MG63 (cell line): ENCODE measurements around the gene CLDN3. TPM values are rescaled to one million over a fixed set of nuclear protein-coding genes. Genes with fewer than 3 reads are reported as not detected.

Source experiments
- DNase-seq: peaks from one replicate; pipeline ENCODE4 v3.0.0-alpha.2; 2020
- H3K27me3 ChIP-seq: fragments of 250-450 bp; sonication (Bioruptor Pico); 2 replicates; pipeline ENCODE4 v1.5.1; 2020; ENCODE audit warnings: mild to moderate bottlenecking, moderate library complexity
- H3K36me3 ChIP-seq: fragments of 250-450 bp; sonication (Bioruptor Pico); 2 replicates; pipeline ENCODE4 v1.5.1; 2020; ENCODE audit warnings: mild to moderate bottlenecking, moderate library complexity
- H3K4me3 ChIP-seq: fragments of 250-450 bp; sonication (Bioruptor Pico); 2 replicates; pipeline ENCODE4 v1.5.1; 2020; ENCODE audit warnings: mild to moderate bottlenecking, moderate library complexity
- H3K9me3 ChIP-seq: fragments of 250-450 bp; sonication (Bioruptor Pico); 2 replicates; pipeline ENCODE4 v1.5.1; 2020; ENCODE audit warnings: mild to moderate bottlenecking, moderate library complexity
- total RNA-seq: library from RNA; depleted of rRNA; stranded (reverse); fragments of >200 nt; shearing (Covaris generic); gene quantifications from 2 replicates; pipeline ENCODE4 v1.2.3, GENCODE V29; 2014; ENCODE audit warnings: low replicate concordance

The CLDN3 gene
- total RNA-seq, 1 experiment from 2014 or later = not detected

GRCh38 chr7:73742753-73743641, 27.1 kb downstream of the CLDN3 start:
- no peaks in the 10 kb centered on the region for H3K27me3 ChIP-seq
- H3K36me3 ChIP-seq = no peaks in the 10 kb centered on the region
- DNase-seq = no peak
- H3K4me3 ChIP-seq = no peak overlapping the region
- H3K9me3 ChIP-seq = no peaks in the 10 kb centered on the region

DNA sequence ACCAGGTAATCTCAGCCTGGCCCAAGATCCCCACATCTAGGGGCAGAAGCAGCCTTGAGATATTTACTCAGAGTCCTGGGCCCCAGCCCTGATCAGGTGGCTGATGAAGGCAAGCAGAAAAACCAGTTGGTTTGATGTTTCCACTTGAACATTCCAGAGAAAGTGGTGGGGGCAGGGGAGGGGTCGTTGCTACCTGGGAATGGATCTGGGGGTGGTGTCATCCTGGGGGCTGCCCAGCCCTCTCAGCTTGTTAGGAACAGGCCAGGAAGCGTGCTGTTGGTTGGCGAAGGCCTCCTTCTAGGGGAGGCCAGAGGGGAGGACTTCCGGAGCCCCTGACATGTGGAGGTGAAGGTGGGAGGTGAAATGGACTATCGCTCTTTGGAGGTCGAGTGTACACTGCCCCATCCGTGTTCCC, 27.7 kb downstream of the CLDN3 start:
- Histone ChIP-seq H3K36me3 (no peaks in the 10 kb centered on the region; the same call in 1 of the 2 replicates), H3K27me3 (no peaks in the 10 kb centered on the region), H3K9me3 (no peaks in the 10 kb centered on the region), H3K4me3 (no peak overlapping the region)
- no peak for DNase-seq

DNA sequence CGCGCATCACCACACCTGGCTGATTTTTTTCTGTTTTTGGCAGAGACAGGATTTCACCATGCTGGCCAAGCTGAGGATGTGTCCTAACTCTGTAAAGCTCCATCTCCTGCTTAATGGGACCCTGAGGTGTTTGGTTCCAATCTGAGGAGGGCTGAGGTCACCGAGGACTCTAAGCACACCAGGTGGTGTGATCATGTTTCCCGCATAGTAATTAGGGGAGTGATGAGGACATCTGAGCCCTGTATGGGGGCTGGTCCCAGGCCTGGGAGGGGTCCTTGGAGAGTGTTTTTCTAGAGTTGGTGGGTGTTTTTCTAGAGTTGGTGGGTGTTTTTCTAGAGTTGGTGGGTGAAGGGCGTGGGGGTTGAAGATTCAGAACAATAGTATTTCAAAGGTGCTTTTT, 28.5 kb downstream of the CLDN3 start:
- no peak for DNase-seq
- Histone ChIP-seq H3K36me3 (peaks cover 3% of the 10 kb centered on the region; the same call in 1 of the 2 replicates), H3K27me3 (no peaks in the 10 kb centered on the region), H3K4me3 (no peak overlapping the region), H3K9me3 (no peaks in the 10 kb centered on the region)

DNA sequence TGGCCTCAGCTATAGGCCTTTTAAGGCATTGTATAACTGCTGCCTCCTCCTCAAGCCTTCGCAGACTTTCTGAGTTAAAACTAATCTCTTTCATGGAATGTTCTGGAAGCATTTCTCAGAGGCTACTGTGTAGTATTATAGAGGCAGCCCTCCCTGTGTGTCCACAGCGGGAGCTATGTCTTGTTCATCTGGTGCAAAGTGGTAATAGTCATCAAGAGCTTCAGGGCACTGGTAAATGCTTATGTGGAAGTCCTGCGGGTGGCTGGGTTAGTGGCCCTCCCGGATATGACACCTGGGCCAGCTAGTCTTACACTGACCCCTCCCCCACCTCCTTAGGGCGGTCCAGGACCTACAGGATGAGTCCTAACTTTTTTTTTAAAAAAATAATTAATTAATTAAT, 29.3 kb downstream of the CLDN3 start:
- peaks cover 3% of the 10 kb centered on the region; the same call in 1 of the 2 replicates for H3K36me3 ChIP-seq
- H3K27me3 ChIP-seq = no peaks in the 10 kb centered on the region
- H3K4me3 ChIP-seq = no peak overlapping the region
- DNase-seq = no peak
- no peaks in the 10 kb centered on the region for H3K9me3 ChIP-seq

GRCh38 chr7:73740212-73740611, 29.9 kb downstream of the CLDN3 start:
- H3K4me3 ChIP-seq = no peak overlapping the region
- peaks cover 3% of the 10 kb centered on the region; the same call in 1 of the 2 replicates for H3K36me3 ChIP-seq
- H3K9me3 ChIP-seq = no peaks in the 10 kb centered on the region
- no peaks in the 10 kb centered on the region for H3K27me3 ChIP-seq
- DNase-seq = no peak

GRCh38 chr7:73739387-73739767, 30.7 kb downstream of the CLDN3 start:
- no peaks in the 10 kb centered on the region for H3K9me3 ChIP-seq
- H3K36me3 ChIP-seq = peaks cover 3% of the 10 kb centered on the region; the same call in 1 of the 2 replicates
- DNase-seq = peak; percentile 4
- no peaks in the 10 kb centered on the region for H3K27me3 ChIP-seq
- peak overlapping the region; percentile 67 for H3K4me3 ChIP-seq

DNA sequence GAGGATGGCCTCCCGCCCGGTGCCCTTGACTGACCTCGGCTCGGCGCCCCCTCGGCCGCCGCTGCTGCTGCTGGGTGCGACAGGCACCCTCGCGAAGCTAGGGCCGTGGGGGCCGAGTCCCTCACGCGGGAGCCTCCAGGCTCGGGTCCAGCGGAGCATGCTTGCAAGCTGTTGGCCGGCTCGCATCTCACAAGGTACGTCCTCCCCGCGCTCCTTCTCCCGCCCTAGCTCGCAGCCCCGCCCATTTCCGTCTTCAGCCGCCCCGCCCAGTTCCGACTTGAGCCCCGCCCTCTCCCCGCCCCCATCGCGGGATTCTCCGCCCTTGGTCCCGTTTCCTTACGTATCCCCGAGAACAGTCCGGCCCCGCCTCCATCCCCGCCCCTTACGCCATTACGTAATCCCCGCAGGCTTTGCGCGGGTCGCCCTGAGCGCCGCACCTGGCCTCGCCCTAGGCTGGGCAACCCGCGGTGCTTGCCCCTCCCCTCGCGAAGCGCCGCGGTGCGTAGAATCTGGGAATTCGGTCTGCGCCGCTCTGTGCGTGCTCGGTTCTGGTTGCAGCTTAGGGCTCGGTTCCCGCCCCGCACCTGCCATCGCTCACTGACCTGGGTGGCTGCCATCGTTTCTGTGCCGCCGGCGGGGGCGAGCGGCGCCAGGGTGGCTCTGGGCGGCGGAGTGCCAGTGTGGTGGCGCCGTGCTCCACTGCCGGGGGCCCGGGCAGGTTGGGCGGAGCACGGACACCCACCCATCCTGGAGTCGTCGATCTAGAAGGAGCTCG, 31.3 kb downstream of the CLDN3 start, which contains the start of gene ABHD11:
TSS of gene ABHD11 (minus strand) at position 191 of the 775 bp plus-strand sequence. CDS start at position 159, 32 bp downstream.
- peaks cover 3% of the 10 kb centered on the region; the same call in 1 of the 2 replicates for H3K36me3 ChIP-seq
- H3K9me3 ChIP-seq = no peaks in the 10 kb centered on the region
- no peaks in the 10 kb centered on the region for H3K27me3 ChIP-seq
- peak within 1 kb of the TSS; percentile 67 for H3K4me3 ChIP-seq
- peak; percentile 87 for DNase-seq

DNA sequence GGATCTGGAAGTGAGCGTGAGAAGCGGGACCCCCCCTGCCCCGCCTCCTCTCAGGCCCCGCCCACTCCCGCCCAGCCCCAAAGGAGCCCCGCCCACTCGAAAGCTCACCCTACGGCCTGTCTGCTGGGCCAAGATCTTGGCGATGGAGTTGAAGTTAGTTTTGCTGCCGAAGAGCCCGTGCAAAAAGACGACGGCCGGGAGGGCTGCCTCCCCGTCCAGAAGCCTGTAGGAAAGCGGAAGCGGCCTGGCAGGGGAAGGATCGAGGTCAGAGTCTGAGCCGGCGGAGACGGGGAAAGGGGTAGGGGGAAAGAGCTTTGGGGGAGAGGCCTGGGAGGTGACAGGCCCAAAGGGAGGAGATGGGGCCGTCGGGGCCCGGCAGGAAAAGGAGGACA, 31.9 kb downstream of the CLDN3 start:
- H3K4me3 ChIP-seq = peak overlapping the region; percentile 67
- H3K9me3 ChIP-seq = no peaks in the 10 kb centered on the region
- H3K36me3 ChIP-seq = peaks cover 3% of the 10 kb centered on the region; the same call in 1 of the 2 replicates
- no peaks in the 10 kb centered on the region for H3K27me3 ChIP-seq
- peak; percentile 42 for DNase-seq

DNA sequence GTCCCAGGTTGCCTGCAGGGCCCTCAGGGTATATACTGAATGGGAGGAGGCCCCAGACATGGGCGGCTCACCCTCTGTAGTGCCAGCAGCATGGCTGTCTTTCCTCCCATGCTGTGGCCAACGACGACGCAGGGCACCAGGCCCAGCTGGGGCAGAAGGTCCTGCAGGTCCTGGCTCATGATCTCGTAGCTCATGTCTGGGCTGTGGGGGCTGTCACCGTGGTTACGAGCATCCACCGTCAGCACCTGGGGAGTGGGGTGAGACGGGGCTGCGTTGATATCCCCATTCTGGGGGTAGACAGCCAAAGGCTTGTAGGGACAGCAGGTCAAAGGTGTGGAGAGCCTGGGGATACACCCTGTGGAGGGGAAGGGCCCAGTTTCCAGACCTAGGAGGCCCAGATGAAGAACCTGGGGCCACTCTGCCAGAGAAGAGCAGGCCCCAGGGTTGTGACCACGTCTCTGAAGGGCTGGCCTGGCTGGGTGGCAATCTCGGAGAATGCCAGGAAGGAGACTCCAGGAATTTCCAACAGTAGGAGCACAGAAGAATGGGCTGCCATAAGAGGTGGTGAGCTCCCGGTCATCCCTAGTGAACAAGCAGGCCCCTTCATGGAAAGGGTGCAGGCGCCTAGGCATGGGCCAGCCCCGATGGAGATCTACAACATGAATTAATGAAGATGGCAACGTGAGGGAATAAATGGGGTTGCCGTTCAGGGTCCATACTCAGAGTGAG, 32.4 kb downstream of the CLDN3 start:
- peak overlapping the region; percentile 67 for H3K4me3 ChIP-seq
- H3K9me3 ChIP-seq = no peaks in the 10 kb centered on the region
- H3K36me3 ChIP-seq = peaks cover 3% of the 10 kb centered on the region; the same call in 1 of the 2 replicates
- DNase-seq = no peak
- no peaks in the 10 kb centered on the region for H3K27me3 ChIP-seq

- Histone ChIP-seq H3K4me3 (no peak overlapping the region), H3K9me3 (no peaks in the 10 kb centered on the region), H3K27me3 (no peaks in the 10 kb centered on the region), H3K36me3 (peaks cover 3% of the 10 kb centered on the region; the same call in 1 of the 2 replicates)
- no peak for DNase-seq
These were observed 33.2 kb downstream of the CLDN3 start for GRCh38 chr7:73736885-73737284.

- Histone ChIP-seq H3K9me3 (no peaks in the 10 kb centered on the region), H3K4me3 (no peak overlapping the region), H3K36me3 (peaks cover 3% of the 10 kb centered on the region; the same call in 1 of the 2 replicates), H3K27me3 (no peaks in the 10 kb centered on the region)
- no peak for DNase-seq
These were observed 34.6 kb downstream of the CLDN3 start for GRCh38 chr7:73735528-73735905.

- peaks cover 3% of the 10 kb centered on the region; the same call in 1 of the 2 replicates for H3K36me3 ChIP-seq
- no peaks in the 10 kb centered on the region for H3K9me3 ChIP-seq
- H3K27me3 ChIP-seq = no peaks in the 10 kb centered on the region
- DNase-seq = peak; percentile 60
- no peak overlapping the region for H3K4me3 ChIP-seq
These were observed 35.2 kb downstream of the CLDN3 start for GRCh38 chr7:73734619-73735527.

DNA sequence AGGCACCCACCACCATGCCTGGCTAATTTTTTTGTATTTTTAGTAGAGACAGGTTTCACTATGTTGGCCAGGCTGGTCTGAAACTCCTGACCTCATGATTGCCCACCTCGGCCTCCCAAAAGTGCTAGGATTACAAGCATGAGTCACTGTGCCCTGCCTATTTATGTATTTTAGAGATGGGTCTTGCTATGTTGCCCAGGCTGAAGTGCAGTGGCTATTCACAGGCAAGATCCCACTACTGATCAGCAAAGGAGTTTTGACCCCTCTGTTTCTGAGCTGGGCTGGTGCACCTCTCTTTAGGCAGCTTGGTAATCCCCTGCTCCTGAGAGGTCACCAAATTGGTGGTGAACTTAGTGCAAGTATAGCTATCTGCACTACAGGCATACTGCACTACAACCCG, 37.7 kb downstream of the CLDN3 start:
- Histone ChIP-seq H3K27me3 (no peaks in the 10 kb centered on the region), H3K9me3 (no peaks in the 10 kb centered on the region), H3K36me3 (peaks cover 3% of the 10 kb centered on the region; the same call in 1 of the 2 replicates), H3K4me3 (no peak overlapping the region)
- no peak for DNase-seq

DNA sequence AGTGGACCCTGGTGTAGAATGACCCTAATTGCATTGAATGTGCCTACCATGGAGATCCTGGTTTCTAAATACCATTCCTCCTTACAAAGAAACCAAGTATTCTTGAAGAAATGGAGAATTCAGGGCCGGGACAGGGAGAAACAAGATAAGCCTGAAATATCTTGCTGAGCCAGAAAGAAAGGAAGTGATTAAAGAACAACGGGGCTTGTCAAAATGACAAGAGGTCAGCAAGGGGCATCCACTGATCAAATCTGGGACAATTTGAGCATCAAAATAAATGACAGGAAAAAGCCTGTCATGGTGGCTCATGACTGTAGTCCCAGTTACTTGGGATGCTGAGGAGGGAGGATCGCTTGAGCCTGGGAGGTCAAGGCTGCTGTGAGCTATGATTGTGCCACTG, 39.6 kb downstream of the CLDN3 start:
- Histone ChIP-seq H3K36me3 (no peaks in the 10 kb centered on the region), H3K27me3 (no peaks in the 10 kb centered on the region), H3K9me3 (no peaks in the 10 kb centered on the region), H3K4me3 (no peak overlapping the region)
- no peak for DNase-seq

GRCh38 chr7:73728551-73728950, 41.5 kb downstream of the CLDN3 start:
- DNase-seq = no peak

DNA sequence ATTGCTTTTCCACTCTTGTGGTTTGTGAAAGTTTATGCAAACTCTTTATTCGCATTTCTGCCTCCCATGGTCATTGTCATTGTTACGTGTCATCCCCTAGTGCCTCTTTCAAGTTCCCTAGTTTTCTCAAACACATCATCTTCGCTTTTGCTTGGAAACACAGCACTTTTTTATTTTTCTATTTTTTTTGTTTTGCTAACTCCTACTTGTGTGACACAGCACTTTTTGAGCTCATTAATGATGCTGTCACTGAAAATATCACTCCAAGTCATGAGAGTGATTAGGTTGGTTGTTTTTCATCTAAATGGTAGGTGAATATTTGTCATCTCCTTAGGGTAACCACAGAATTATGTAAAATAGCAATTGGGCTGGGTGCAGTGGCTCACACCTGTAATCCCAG, 42.1 kb downstream of the CLDN3 start:
- Histone ChIP-seq H3K9me3 (no peaks in the 10 kb centered on the region), H3K4me3 (no peak overlapping the region), H3K27me3 (no peaks in the 10 kb centered on the region), H3K36me3 (no peaks in the 10 kb centered on the region)
- DNase-seq = no peak

More at GRCh38 chr7:73728551-73728950, 41.5 kb downstream of the CLDN3 start:
- no peaks in the 10 kb centered on the region for H3K9me3 ChIP-seq
- H3K4me3 ChIP-seq = no peak overlapping the region
- no peaks in the 10 kb centered on the region for H3K36me3 ChIP-seq
- H3K27me3 ChIP-seq = no peaks in the 10 kb centered on the region
